Spleen (tissue), 11 donors: ENCODE results near the gene TRABD. TPM values are rescaled to one million over a fixed set of nuclear protein-coding genes. Genes with fewer than 3 reads are reported as not detected.
A peak's percentile ranks its signal among the peaks of the same experiment; 100 is the strongest.
"Not testable (repeated sequence)": the region's sequence is repeated elsewhere in the genome, so short reads cannot be mapped to it uniquely, and the experiment has no call there.

Experiments used
- DNase-seq: peaks from one replicate; pipeline ENCODE4 v3.0.0-alpha.2; 2020
- H3K27ac ChIP-seq, 8 donors: fragments of 200-600 bp; sonication (generic) in 7 of 8; 1 replicate in 4 of 8; 2 replicates in 4 of 8; pipeline versions ENCODE4 v1.5.0 to v1.8.0; 2016 to 2021; ENCODE audit warnings: inconsistent platforms in 4 of 8, mild to moderate bottlenecking in 4 of 8, moderate library complexity in 1 of 8
- H3K27me3 ChIP-seq, 7 donors: fragments of 200-600 bp; sonication (generic) in 6 of 7; replicated peaks in 1 of 7; 1 replicate in 4 of 7; 2 replicates in 3 of 7; pipeline versions ENCODE4 v1.5.0 to v1.8.0; 2016 to 2021; ENCODE audit warnings: inconsistent platforms in 3 of 7, mild to moderate bottlenecking in 1 of 7
- H3K36me3 ChIP-seq, 6 donors: fragments of 200-600 bp; sonication (generic) in 5 of 6; 1 replicate in 4 of 6; 2 replicates in 2 of 6; pipeline versions ENCODE4 v1.5.0 to v1.8.0; 2016 to 2021; ENCODE audit warnings: inconsistent platforms in 2 of 6
- H3K4me1 ChIP-seq, 6 donors: fragments of 200-600 bp; sonication (generic) in 5 of 6; 1 replicate in 3 of 6; 2 replicates in 3 of 6; pipeline versions ENCODE4 v1.5.0 to v1.8.0; 2016 to 2021; ENCODE audit warnings: inconsistent platforms in 3 of 6
- H3K4me3 ChIP-seq, 8 donors: fragments of 200-600 bp; sonication (generic) in 7 of 8; 1 replicate in 4 of 8; 2 replicates in 4 of 8; pipeline versions ENCODE4 v1.5.0 to v1.8.0; 2016 to 2021; ENCODE audit warnings: inconsistent platforms in 4 of 8, mild to moderate bottlenecking in 4 of 8, moderate library complexity in 2 of 8
- H3K9me3 ChIP-seq, 8 donors: fragments of 200-600 bp; sonication (generic) in 7 of 8; 1 replicate in 4 of 8; 2 replicates in 4 of 8; pipeline versions ENCODE4 v1.5.0 to v1.8.0; 2016 to 2021; ENCODE audit warnings: inconsistent platforms in 4 of 8
- POLR2A ChIP-seq, 3 donors: fragments of 450-650 bp; IDR thresholded peaks; one replicate each; pipeline ENCODE4 v1.5.1; 2017; ENCODE audit warnings: antibody characterized with exemption in 3 of 3, mild to moderate bottlenecking in 1 of 3
- POLR2AphosphoS5 ChIP-seq, 3 donors: sonication (generic); formaldehyde crosslinking; IDR thresholded peaks; one replicate each; pipeline ENCODE4 v1.5.1; 2017; ENCODE audit warnings: antibody characterized with exemption in 3 of 3
- WGBS, 5 donors: extraction: QIAGEN DNeasy Blood & Tissue Kit in 3 of 5; methylation state at CpG; one replicate each; pipeline versions ENCODE4 v1.1.5 to v1.1.7; 2013 to 2018; 5-methylcytosine and 5-hydroxymethylcytosine counted together
- intact Hi-C: fragments of 100-400 bp; cut with DNase I; formaldehyde crosslinking; loops from one replicate; pipeline ENCODE4 v1.15.0; 2023; ENCODE audit warnings: low total_unique reads
- polyA plus RNA-seq, 3 donors: library from polyadenylated mRNA; stranded (reverse); fragments of 200-250 nt; gene quantifications; one replicate each; pipeline ENCODE4 v1.2.1, GENCODE V29; 2013
- total RNA-seq, 7 donors: library from RNA; depleted of rRNA in 3 of 7; stranded (reverse); fragments of >200 nt in 3 of 7; fragmentation: NEBNext Ultra II Directional in 4 of 7; extraction: Animal tissue kit (Norgen Biotek cat#: 25700) in 4 of 7; gene quantifications; one replicate each; pipeline versions ENCODE4 v1.1.0 to v1.2.1, GENCODE V29; 2016 to 2021
- TF ChIP-seq, protein P1 (sequence below), 11 experiments: fragments of 200-600 bp in 7 of 11; fragments of 450-650 bp in 4 of 11; sonication (generic) in 4 of 11; IDR thresholded peaks in 8 of 11; conservative IDR thresholded peaks in 3 of 11; 1 replicate in 7 of 11; 2 replicates in 4 of 11; pipeline versions ENCODE4 v1.4.0 to v1.8.0; 2016 to 2021; ENCODE audit warnings: antibody characterized with exemption in 11 of 11, inconsistent platforms in 4 of 11, mild to moderate bottlenecking in 1 of 11
- donor health status: healthy with polysubstance abuse.
- donor health status: DM: no; HTN: no; CAD: no; lungs with moderate emphysema.
- donor health status: DM: no; HTN: no; CAD: no.
- donor health status: Bipolar disorder and iron deficiency.
- donor health status: healthy.
- donor health status: DM: no; HTN: no; CAD: no.
- donor health status: DM: yes; HTN: yes; CAD: no.

Gene TRABD
- total and polyA plus RNA-seq, 10 donors, result 43.3 to 85.8 (median 60.0) TPM

DNA sequence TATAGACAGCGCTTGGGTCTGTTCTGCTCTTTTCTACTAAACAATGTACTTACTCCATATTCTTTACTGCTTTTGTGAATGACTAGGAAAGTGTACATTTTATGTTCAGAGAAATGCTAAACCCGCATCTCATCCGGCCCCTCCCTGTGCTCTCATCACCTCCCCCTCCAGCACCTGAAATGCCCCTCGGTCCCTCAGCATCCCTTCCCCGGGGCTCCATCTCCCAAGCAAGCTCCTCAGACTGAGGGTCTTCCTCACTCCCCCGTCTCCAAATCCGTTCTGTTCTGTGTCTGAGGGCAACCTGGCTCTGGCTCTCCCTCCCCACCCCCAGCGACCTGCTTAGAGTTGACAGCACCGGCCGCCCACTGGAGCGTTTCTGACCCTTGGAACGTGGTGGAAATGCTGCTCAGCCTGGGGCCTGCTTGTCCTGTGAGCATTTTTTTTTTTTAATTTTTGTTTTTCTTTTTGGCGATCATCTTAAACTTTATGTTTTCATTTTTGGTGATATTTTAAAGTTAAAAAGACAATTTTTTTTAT is 16.5 kb downstream of the TRABD start:
- Histone ChIP-seq H3K27ac (peak overlapping the region in 2 of 8 donors; percentile 94 to 95), H3K9me3 (no peaks in the 10 kb centered on the region), H3K36me3 (peaks cover 0 to 68% (median 28%) of the 10 kb centered on the region in 6 donors), H3K4me1 (peaks cover 14 to 87% (median 50%) of the 10 kb centered on the region in 6 donors), H3K27me3 (no peaks in the 10 kb centered on the region), H3K4me3 (peak overlapping the region; percentile 69 to 93 (median 75))
- no peak for DNase-seq
- 73 to 81% (median 77%) methylated on average over 13 of the region's 13 CpGs for WGBS, 5 donors
- intact Hi-C loops, result no loop called here
- TF ChIP-seq, protein P1, sequence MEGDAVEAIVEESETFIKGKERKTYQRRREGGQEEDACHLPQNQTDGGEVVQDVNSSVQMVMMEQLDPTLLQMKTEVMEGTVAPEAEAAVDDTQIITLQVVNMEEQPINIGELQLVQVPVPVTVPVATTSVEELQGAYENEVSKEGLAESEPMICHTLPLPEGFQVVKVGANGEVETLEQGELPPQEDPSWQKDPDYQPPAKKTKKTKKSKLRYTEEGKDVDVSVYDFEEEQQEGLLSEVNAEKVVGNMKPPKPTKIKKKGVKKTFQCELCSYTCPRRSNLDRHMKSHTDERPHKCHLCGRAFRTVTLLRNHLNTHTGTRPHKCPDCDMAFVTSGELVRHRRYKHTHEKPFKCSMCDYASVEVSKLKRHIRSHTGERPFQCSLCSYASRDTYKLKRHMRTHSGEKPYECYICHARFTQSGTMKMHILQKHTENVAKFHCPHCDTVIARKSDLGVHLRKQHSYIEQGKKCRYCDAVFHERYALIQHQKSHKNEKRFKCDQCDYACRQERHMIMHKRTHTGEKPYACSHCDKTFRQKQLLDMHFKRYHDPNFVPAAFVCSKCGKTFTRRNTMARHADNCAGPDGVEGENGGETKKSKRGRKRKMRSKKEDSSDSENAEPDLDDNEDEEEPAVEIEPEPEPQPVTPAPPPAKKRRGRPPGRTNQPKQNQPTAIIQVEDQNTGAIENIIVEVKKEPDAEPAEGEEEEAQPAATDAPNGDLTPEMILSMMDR (IDR thresholded peaks at IDR 0.05 in 8 of 11, conservative IDR thresholded peaks at IDR 0.05 in 3 of 11), result no peak
- TF ChIP-seq POLR2AphosphoS5 (IDR thresholded peaks at IDR 0.05), result no peak
- TF ChIP-seq POLR2A (IDR thresholded peaks at IDR 0.05), result no peak

DNA sequence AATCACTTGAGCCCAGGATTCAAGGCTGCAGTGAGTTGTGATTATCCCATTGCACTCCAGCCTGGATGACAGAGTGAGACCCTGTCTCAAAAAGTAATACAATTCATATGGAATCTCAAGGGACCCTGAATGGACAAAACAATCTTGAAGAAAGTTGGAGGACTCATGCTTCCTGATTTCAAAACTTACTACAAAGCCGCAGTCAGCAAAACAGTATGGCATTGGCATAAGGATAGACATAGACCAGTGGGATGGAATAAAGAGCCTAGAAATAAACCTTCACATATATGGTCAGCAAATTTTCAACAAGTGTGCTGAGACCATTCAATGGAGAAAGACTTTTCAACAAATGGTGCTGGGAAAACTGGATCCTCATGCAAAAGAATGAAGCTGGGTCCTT is 17.6 kb downstream of the TRABD start:
- Histone ChIP-seq H3K27ac (no peak overlapping the region), H3K27me3 (no peaks in the 10 kb centered on the region), H3K36me3 (peaks cover 0 to 68% (median 25%) of the 10 kb centered on the region in 6 donors), H3K9me3 (no peaks in the 10 kb centered on the region), H3K4me1 (peaks cover 14 to 92% (median 57%) of the 10 kb centered on the region in 6 donors), H3K4me3 (no peak overlapping the region)
- WGBS, 5 donors, result 90 to 100% (median 97%) methylated on average over 1 of the region's 1 CpG
- intact Hi-C loops, result no loop called here
- DNase-seq, result no peak
- TF ChIP-seq, protein P1 (IDR thresholded peaks at IDR 0.05 in 8 of 11, conservative IDR thresholded peaks at IDR 0.05 in 3 of 11), result no peak
- no peak for TF ChIP-seq POLR2AphosphoS5 (IDR thresholded peaks at IDR 0.05)
- TF ChIP-seq POLR2A (IDR thresholded peaks at IDR 0.05), result no peak

DNA sequence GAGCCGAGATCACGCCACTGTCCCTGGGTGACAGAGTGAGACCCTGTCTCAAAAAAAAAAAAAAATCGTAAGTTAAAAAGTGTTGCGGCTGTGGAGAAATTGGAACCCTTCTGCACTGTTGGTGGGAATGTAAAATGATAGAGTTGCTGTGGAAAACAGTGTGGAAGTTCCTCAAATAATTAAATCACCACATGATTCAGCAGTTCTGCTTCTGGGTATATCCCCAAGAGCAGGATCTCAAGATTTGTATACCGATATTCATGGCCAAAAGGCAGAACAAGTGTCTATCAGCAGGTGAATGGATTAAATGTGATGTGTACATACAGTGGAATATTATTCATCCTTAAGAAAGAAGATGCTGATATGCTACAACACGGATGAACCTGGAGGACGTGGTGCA is 18.9 kb downstream of the TRABD start:
- H3K9me3 ChIP-seq, result no peaks in the 10 kb centered on the region
- H3K4me3 ChIP-seq, result peak overlapping the region in 1 of 8 donors; percentile 29
- H3K27me3 ChIP-seq, result no peaks in the 10 kb centered on the region
- H3K27ac ChIP-seq, result peak overlapping the region in 3 of 8 donors; percentile 11 to 64 (median 55)
- peaks cover 3 to 68% (median 30%) of the 10 kb centered on the region in 6 donors for H3K36me3 ChIP-seq
- peaks cover 14 to 92% (median 55%) of the 10 kb centered on the region in 6 donors for H3K4me1 ChIP-seq
- WGBS, 5 donors, result 77 to 93% (median 83%) methylated on average over 7 of the region's 7 CpGs
- TF ChIP-seq POLR2AphosphoS5 (IDR thresholded peaks at IDR 0.05), result no peak
- intact Hi-C loops, result no loop called here
- DNase-seq, result no peak

DNA sequence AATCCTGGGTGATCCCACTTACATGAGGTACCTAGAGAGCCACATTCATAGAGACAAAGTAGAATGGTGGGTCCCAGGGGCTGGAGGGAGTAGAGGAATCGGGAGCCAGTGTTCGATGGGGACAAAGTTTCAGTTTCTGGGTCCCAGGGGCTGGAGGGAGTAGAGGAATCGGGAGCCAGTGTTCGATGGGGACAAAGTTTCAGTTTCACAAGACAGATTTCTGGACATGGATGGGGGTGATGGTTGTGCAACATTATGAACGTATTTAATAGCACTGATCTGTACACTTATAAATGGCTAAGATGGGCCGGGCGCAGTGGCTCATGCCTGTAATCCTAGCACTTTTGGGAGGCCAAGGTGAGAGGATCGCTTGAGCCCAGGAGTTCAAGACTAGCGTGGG is 19.3 kb downstream of the TRABD start:
- intact Hi-C loops, result loop anchor here (5.0 kb wide), 1 partner anchor 53 kb away; no protein-coding TSS in a partner anchor
- peak overlapping the region in 3 of 8 donors; percentile 11 to 64 (median 55) for H3K27ac ChIP-seq
- WGBS, 5 donors, result 81 to 89% (median 83%) methylated on average over 9 of the region's 9 CpGs
- H3K4me1 ChIP-seq, result peaks cover 9 to 92% (median 55%) of the 10 kb centered on the region in 6 donors
- not testable (repeated sequence) for DNase-seq, H3K27me3 ChIP-seq, H3K9me3 ChIP-seq
- H3K36me3 ChIP-seq, result peaks cover 3 to 72% (median 30%) of the 10 kb centered on the region in 6 donors
- peak overlapping the region in 1 of 8 donors; percentile 29 for H3K4me3 ChIP-seq

DNA sequence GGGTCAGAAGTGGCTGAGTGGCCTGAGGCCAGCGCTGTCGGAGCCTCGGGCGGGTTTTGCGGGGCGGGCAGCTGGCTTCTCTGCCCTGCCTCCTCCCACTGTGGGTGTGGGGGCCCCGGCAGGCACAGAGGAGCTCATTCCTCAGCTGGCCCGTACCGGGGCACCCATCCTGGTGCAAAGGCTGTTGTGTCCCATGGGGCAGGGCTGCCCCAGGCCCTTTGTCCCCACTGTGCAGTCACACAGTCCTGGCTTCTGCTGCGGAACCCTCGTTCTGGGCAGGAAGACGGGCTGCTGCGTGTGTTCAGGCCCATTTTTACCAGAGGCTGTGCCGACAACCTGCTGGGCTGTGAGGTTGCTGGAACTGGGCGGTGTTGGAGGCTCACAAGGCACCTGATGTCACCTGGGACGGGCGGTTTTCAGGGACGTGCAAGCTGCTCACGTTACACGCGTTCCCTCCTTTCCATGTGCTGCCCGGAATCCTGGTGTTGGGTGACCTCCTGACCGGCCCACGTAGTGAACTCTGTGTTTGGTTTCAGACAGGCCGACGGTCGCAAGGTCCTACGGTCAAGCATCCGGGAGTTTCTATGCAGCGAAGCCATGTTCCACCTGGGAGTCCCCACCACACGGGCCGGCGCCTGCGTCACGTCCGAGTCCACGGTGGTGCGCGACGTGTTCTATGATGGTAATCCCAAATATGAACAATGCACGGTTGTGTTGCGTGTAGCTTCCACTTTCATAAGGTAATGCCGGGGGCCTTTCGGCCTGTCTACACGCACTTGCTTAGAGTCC is 20.3 kb downstream of the TRABD start:
- H3K36me3 ChIP-seq, result peaks cover 3 to 82% (median 39%) of the 10 kb centered on the region in 6 donors
- intact Hi-C loops, result loop anchor here (5.0 kb wide), 1 partner anchor 54 kb away; no protein-coding TSS in a partner anchor
- no peaks in the 10 kb centered on the region for H3K9me3 ChIP-seq

More for the DNA sequence above, 20.3 kb downstream of the TRABD start:
- Histone ChIP-seq H3K4me3 (no peak overlapping the region), H3K4me1 (peaks cover 9 to 96% (median 57%) of the 10 kb centered on the region in 6 donors), H3K27ac (peak overlapping the region in 4 of 8 donors; percentile 21 to 64 (median 58)), H3K27me3 (no peaks in the 10 kb centered on the region)
- TF ChIP-seq POLR2A (IDR thresholded peaks at IDR 0.05) (no peak), POLR2AphosphoS5 (IDR thresholded peaks at IDR 0.05) (no peak)
- TF ChIP-seq, protein P1 (IDR thresholded peaks at IDR 0.05 in 8 of 11, conservative IDR thresholded peaks at IDR 0.05 in 3 of 11), result no peak
- 83 to 94% (median 92%) methylated on average over 29 to 45 of the region's 45 CpGs for WGBS, 5 donors
- DNase-seq, result no peak
